GDM1 (cell line): ENCODE measurements around the gene NPAS2.

Experiments
- DNase-seq: peaks from one replicate; lab custom pipeline; 2025; lab: John Stamatoyannopoulos, UW

NPAS2 gene

DNA sequence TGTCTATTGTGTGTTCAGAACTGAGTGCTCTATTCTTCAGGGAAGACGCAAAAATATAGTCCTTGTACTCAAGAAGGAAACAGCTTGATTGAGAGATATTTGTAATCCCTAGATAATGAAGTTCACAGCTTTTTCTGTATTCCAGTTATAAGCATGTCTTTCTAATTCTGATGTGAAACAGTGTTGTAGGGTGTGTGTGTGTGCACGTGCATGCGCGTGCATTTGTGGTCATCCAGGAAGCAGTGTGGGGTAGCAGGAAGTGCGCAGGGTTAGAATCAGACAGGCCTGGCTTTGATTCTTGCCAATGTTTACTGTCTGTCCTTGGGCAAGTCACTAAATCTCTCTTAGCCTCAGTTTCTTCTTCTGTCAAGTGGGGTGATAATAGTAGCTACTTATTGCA is 87.9 kb downstream of the NPAS2 start:
- no peak for DNase-seq

- no peak for DNase-seq
These were observed 89.7 kb downstream of the NPAS2 start for GRCh38 chr2:100909534-100910081.

- no peak for DNase-seq
These were observed 90.2 kb downstream of the NPAS2 start for GRCh38 chr2:100910111-100910510.

DNA sequence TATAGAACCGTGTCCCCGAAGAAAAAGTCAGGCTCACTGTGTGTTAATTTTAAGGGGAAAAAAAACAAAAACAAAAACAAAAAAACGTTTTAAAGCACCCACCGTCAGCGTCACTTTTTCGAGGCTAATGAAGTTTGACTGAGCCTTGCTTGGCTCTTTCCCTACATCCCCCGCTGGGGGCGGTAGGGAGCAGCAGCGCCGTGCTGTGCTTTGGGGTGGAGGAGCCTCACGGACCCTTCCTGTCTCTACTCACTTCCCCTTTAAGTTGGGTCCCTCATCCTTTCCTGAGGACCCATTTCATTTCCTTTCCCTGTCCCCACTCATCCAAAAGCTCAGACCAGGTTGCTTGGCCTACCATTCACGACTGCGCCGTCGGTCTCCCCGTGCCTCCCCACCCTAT is 99.4 kb downstream of the NPAS2 start:
- no peak for DNase-seq

DNA sequence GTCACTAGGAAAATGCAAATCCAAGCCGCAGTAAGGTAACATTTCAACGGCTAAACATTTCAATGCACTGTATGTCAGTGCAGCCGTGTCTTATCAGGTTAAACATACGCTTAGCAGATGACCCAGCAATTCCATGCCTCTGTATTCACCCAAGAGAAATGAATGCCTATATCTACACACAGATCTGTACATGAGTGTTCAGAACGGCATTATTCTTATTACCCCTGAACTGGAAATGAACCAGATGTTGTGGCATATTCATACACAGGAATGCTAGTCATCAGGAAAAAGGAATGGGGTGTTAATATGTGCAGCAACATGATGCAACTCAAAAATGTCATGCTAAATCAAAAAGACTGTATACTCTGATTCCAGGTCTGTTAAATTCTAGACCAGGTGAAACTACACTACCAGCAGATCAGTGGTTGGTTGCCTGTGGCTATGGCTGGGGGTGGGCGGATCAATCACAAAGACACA is 101.8 kb downstream of the NPAS2 start:
- DNase-seq = no peak

- DNase-seq = no peak
These were observed 103.6 kb downstream of the NPAS2 start for GRCh38 chr2:100923461-100924060.

DNA sequence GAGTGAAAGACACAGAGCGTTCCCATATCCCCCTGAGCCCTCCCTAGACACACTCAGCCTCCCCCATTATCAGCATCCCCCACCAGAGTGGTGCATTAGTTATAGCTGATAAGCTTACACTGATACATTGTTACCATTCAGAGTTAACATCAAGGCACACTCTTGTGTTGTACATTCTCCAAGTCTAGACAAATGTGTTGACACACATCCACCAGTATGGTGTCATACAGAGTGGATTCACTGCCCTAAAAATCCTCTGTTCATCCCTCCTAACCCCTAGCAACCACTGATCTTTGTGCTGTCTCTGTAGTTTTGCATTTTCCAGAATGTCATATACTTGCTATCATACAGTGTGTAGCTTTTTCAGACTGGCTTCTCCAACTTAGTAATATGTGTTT is 104.2 kb downstream of the NPAS2 start:
- no peak for DNase-seq

- no peak for DNase-seq
These were observed 104.8 kb downstream of the NPAS2 start for GRCh38 chr2:100924520-100925451.

- DNase-seq = no peak
These were observed 108.3 kb downstream of the NPAS2 start for GRCh38 chr2:100928235-100928634.

DNA sequence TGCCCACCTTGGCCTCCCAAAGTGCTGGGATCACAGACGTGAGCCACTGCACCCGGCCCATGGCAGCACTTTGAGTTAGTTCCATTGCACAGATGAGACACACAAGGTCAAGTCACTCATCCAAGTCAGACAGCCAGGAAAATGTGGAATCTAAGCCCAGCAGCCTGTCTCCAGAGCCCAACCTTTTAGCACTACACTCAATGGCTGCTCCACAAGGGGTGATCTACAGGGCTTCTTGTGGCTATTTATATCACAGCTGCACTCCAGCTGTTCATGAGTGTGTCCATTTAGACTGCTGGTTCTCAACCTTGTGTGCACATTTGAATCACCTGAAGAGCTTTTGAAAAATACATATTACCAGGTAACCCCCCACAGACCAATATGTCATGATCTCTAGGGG is 109.2 kb downstream of the NPAS2 start:
- no peak for DNase-seq

DNA sequence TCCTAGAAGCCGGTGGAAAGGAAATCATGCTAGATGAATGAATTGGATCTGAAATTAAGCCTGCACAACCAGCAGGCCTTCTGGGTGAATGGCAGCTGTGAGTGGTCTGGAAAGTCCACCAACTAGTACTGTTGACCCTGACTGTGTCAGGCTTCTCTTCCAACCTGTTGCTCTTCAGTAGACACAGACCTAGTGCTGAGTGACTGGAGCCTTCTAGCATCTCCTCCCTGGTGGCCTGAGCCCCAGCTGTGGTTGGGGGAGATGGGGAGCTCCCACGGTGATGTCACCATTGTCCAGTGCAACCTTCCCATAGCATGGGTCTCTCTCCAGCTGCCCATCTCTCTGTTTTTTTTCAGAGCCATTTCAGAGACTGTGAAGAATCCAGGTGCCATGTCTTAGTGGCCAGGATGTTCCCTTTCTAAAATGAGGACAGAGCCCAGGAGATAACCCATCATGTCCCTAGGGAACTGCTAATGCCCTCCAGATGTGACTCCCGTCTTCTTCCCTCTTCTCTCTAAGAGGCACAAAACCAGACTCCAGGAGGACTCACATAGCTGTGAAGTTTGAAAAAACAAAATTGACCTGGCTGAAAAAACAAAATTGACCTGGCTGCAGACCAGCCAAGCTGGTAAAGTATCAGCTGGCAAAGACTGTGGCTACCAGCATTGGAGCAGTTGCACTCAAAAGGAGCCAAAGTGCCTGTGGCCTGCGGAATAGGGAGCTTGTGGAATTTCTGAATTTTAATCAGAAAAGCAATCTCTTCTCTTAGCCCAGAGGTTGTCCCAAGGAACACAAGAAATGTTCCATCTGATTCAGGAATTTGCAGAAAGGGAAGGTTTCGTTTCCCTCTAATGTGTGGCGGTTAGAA is 114.8 kb downstream of the NPAS2 start:
- no peak for DNase-seq

GRCh38 chr2:100935372-100935752 is 115.4 kb downstream of the NPAS2 start:
- no peak for DNase-seq

DNA sequence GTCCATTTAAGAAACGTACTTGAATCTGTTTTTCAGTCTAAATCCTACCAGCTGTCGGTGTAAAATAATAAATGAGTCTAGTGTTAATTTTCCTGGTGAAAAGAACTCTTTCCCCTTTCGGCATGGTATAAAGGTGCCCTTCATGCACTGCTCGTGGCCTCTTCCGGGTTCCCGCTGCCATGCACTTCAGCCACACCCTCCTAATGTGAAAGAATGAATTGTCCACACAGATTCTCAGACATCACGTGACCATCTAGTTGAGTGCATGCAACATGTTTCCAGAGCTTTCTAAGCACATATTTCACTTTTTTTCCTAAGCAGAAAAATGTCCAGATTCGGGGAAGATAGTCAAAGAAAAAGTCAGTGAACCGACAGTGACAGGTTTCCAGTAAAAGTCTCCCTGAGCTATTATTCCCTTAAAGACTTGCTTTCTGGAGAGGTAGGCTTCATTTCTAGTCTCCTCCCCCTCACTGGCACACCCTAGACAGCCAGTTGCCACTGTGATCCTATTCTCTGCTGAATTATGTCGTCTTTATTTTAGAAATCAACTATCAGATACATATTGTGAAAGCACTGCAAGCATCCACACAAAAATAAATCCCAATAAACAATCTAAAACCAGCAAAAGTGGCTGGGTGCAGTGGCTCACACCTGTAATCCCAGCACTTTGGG is 116.3 kb downstream of the NPAS2 start:
- no peak for DNase-seq

DNA sequence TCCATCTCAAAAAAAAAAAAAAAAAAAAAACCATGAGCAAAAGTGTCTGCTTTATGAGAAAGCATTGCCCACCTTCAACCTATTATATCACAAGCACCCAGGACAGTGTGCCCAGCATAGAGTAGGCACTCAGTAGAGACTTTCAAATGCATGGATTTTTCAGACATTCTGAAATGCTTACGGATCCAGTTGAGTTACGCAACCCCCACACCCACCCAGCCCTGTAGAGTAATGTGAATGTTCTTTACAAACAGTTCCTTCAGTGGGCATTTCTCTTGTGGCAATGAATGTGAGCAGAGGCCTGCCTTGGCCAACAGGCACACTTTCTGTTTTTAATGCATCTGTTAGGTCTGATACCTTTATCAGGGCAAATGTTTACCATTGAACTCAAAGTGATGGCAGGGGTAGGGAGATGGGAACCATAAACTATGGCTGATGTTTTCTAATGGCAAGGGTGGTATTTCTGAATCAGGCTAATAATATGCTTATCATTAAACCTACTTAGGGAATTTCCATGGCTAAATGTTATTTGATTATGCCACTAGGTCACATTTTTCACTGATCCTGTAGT is 117.1 kb downstream of the NPAS2 start:
- DNase-seq = no peak

GRCh38 chr2:100938031-100939026 is 118.4 kb downstream of the NPAS2 start:
- no peak for DNase-seq

DNA sequence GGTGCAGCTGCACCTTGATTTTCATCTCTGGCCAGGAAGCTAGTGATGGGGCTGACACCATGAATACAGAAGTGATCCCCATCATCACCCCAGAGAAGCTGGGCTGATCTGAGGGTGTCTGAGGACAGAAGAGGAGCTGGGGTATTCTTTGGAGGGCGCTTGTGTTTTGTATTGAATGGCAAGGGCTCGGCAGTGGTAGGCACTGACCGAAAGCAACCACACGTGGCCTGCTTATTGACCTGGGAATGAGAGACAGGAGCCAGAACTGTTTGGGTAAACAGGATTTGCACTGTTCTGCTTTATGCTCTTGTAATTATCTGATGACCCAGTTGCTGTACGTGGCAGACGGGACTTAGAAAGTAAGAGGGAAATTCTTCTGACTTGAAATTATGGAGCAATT is 119.5 kb downstream of the NPAS2 start:
- DNase-seq = no peak

DNA sequence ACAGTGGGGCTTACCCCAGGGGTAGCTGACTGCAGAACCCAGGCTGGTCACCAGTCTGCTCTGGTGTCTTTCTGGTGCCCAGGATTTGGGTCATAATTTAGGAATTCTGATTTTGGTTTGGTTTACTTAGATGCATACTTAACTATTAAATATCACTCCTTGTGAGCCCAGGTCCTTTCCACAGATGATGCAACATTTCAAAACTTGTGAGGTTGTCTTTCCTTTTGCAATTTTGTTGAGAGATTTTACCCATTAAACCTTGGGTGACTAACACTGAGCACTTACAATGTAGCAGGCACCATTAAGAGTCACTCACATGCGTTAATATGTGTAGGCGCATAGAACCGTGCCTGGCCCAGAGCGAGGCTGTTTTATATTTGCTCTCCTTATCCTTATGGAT is 120.3 kb downstream of the NPAS2 start:
- no peak for DNase-seq

GRCh38 chr2:100940766-100941645 is 121.1 kb downstream of the NPAS2 start:
- no peak for DNase-seq

DNA sequence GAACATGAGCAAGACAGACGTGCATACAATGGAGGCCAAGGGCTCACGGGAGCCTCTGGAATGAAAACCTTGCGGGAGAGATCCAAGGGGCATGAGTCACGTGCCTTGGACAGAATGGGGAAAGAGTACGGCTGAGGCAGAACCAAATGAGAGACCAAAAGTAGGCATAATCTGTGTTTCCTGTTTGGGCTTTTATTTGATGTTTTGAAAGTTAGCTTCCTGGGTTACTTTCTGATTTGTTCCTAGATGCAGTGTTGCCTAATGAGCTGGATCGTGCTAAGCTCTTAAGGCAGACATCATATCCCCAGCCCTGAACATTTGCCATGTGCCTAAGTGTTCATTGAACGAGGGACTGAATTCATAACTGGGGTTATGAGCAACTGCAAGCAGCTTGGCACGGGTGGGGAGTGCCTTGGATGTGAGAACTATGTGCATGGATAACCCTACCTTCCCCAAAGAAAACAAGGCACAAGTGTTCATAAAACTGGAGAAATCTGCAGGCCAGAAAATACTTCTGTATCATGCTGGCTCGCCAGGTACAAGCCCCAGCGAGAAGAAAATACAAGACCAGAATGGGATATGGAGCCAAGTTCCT is 121.8 kb downstream of the NPAS2 start:
- no peak for DNase-seq
